Measurements from ENCODE around the gene NAGS. TPM values are rescaled to one million over a fixed set of nuclear protein-coding genes. Genes with fewer than 3 reads are reported as not detected.

NAGS gene
- total RNA-seq, 2 experiments from 2014 or later = 0.33 to 0.76 TPM

DNA sequence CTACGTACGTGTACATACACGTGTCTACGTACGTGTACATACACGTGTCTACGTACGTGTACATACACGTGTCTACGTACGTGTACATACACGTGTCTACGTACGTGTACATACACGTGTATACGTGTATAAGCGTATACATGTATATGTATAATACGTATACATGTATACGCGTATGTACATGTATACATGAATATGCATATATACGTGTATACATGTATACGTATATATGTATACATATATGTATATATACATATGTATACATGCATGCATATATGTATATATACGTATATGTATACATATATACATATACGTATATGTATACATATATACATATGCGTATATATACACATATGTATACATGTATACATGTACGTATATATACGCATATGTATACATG, 28.5 kb upstream of the NAGS start:
- DNase-seq (no peak), ATAC-seq (no peak)
- Mint-ChIP-seq H3K36me3 (no peaks in the 10 kb centered on the region), H3K27me3 (peaks cover 40% of the 10 kb centered on the region), H3K4me3 (no peak overlapping the region), H3K27ac (no peak overlapping the region), H3K4me1 (no peaks in the 10 kb centered on the region), H3K9me3 (ENCODE audit: low read depth) (no peaks in the 10 kb centered on the region)
- CTCF ChIA-PET = no interaction called here

DNA sequence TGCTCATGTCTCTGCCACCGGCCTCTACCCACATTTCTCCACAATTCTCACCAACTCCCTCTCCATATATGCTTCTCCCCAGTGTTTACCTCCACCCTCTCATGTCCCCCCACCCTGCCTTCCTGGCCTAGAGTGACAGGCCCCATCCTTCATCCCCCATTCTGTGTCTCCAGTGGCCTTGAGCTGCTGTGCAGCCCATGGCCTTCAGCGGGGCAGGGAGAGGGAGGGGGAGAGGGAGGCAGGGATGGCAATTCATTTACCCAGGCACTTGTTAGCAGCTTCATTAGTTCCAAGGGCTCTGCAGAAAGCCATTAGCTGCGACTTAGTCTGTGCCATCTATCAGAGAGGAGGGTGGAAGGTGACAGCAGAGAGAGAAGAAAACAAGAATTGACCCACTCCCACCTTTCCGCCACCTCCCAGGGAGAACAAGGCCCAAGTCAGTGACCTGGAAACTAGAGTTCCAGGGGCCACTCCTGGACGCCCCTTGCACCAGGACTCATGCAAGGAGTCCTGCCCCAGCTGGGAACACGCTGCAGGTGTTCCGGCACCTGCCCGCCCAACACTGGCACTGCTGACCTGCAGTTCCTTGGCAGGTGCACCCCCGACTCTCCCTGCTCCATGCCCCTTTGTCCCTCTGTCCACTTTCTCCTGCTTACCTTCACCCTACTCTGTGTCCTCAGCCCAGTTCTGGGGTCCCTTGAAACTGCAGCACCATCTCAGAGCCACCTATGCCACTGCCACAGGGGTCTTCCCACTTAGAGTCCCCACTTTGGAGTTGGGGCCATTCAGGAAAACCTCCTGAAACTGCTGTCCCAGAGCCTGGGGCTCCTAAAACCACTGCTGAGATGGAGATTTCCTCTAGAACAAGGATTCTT, 27.2 kb upstream of the NAGS start:
- Mint-ChIP-seq H3K27ac (no peak overlapping the region), H3K4me1 (no peaks in the 10 kb centered on the region), H3K4me3 (no peak overlapping the region), H3K9me3 (ENCODE audit: low read depth) (no peaks in the 10 kb centered on the region), H3K36me3 (no peaks in the 10 kb centered on the region), H3K27me3 (peaks cover 44% of the 10 kb centered on the region)
- ATAC-seq (no peak), DNase-seq (no peak)
- CTCF ChIA-PET = interaction anchor here (1.3 kb wide), 1 partner anchor 33 kb away, joined by 4 read pairs; no protein-coding TSS in a partner anchor

DNA sequence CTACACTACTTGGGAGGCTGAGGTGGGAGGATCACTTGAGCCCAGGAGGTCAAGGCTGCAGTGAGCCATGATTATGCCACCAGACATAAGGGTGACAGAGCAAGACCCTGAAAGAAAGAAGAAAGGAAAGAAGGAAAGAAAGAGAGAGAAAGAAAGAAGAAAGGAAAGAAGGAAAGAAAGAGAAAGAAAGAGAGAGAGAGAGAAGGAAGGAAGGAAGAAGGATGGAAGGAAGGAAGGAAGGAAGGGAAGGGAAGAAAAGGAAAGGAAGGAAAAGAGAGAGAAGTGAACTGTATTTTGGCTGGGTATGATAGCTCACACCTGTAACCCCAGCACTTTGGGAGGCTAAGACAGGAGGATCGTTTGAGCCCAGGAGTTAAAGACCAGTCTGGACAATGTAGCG, 26.3 kb upstream of the NAGS start:
- no peak for ATAC-seq
- H3K36me3 Mint-ChIP-seq = no peaks in the 10 kb centered on the region
- CTCF ChIA-PET = no interaction called here
- H3K4me1 Mint-ChIP-seq = no peaks in the 10 kb centered on the region
- no peaks in the 10 kb centered on the region for H3K9me3 Mint-ChIP-seq (ENCODE audit: low read depth)
- H3K27me3 Mint-ChIP-seq = peaks cover 52% of the 10 kb centered on the region
- H3K4me3 Mint-ChIP-seq = no peak overlapping the region
- H3K27ac Mint-ChIP-seq = no peak overlapping the region
- no peak for DNase-seq

DNA sequence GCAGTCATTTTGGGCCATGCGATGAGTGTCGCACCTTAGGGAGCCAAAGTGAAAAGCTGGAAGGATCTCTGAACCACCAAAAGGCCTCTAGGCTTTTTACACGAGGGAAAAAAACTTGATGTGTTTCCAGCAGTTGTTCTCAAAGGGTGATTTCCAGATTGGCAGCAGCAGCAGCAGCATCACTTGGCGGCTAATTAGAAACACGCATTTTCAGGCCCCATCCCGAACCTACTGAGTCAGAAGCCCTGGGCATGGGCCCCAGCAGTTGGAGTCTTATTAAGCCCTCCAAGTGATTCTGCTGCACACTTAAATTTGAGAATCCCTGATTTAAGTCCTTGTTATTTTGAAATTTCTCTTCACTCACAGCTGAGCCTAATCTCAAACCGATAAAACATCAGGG, 25.4 kb upstream of the NAGS start:
- DNase-seq (no peak), ATAC-seq (no peak)
- Mint-ChIP-seq H3K36me3 (no peaks in the 10 kb centered on the region), H3K9me3 (ENCODE audit: low read depth) (no peaks in the 10 kb centered on the region), H3K4me3 (no peak overlapping the region), H3K27me3 (peaks cover 57% of the 10 kb centered on the region), H3K4me1 (no peaks in the 10 kb centered on the region), H3K27ac (no peak overlapping the region)
- CTCF ChIA-PET = interaction anchor here (0.9 to 1.3 kb wide), 2 partner anchors 35 to 133 kb away, joined by 3 to 7 read pairs; no protein-coding TSS in a partner anchor

DNA sequence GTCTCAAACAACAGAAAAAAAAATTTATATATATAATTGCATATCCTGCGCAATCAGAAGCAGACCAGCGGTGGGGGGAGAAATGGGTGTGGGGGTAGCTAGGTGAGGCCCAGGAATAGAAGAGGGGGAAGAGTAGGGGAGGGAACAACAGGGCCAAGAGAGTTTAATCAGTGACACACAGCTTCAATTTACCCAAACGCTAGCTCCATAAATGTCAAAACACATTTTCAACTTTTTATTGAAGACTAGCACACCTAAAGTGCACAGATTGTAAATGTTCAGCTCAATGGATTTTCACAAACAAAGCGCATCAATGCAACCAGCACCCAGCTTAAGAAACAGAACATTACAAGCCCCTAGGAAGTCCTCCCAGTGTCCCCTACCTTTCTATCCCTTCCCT, 24.8 kb upstream of the NAGS start:
- CTCF ChIA-PET = interaction anchor here (0.9 to 1.3 kb wide), 2 partner anchors 36 to 133 kb away, joined by 3 to 7 read pairs; no protein-coding TSS in a partner anchor

DNA sequence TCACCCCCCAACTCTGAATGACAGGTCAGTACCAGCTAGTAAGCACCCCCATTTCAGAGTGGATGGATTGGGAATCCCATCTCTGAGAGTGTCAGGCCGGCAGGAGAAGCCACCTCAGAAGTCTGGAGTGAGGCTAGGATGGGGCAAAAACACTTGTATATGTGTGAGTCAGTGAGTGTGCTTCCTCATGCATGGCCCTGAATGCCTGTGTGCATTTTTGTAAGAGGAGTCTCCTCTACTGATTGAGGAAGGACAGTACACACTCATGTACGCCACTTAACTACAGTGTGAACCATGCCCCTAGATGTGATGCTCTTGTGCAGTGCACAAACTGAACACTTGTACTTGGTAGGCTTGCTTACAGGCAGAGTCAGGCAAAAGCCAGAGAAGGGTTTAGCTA, 22.3 kb upstream of the NAGS start:
- Mint-ChIP-seq H3K36me3 (no peaks in the 10 kb centered on the region), H3K27me3 (peaks cover 69% of the 10 kb centered on the region), H3K4me1 (peaks cover 12% of the 10 kb centered on the region), H3K9me3 (ENCODE audit: low read depth) (no peaks in the 10 kb centered on the region), H3K27ac (no peak overlapping the region), H3K4me3 (no peak overlapping the region)
- ATAC-seq (no peak), DNase-seq (no peak)
- CTCF ChIA-PET = interaction anchor here (1.0 to 2.5 kb wide), 2 partner anchors 12 to 38 kb away, joined by 3 to 14 read pairs; no protein-coding TSS in a partner anchor

More for the DNA sequence above, 24.8 kb upstream of the NAGS start:
- Mint-ChIP-seq H3K36me3 (no peaks in the 10 kb centered on the region), H3K27ac (no peak overlapping the region), H3K27me3 (peaks cover 57% of the 10 kb centered on the region), H3K4me3 (no peak overlapping the region), H3K9me3 (ENCODE audit: low read depth) (no peaks in the 10 kb centered on the region), H3K4me1 (peaks cover 2% of the 10 kb centered on the region)
- ATAC-seq = no peak
- DNase-seq = no peak

DNA sequence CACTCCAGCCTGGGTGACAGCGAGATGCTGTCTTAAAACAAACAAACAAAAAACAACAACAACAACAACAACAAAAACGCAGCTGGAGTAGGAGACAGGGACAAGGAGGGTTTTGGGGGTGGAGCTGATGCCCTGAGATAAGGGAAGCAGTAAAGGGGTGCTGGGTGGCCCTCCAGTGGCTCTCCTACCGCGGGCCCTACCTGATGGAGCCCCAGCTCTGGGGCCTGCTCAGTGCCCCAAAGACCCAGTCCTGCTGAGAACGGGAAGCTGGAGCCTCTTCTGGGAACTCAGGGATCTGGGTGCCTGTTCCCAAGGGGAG, 21.3 kb upstream of the NAGS start:
- Mint-ChIP-seq H3K27ac (no peak overlapping the region), H3K9me3 (ENCODE audit: low read depth) (no peaks in the 10 kb centered on the region)
- CTCF ChIA-PET = interaction anchor here (2.5 kb wide), 1 partner anchor 39 kb away, joined by 14 read pairs; no protein-coding TSS in a partner anchor

DNA sequence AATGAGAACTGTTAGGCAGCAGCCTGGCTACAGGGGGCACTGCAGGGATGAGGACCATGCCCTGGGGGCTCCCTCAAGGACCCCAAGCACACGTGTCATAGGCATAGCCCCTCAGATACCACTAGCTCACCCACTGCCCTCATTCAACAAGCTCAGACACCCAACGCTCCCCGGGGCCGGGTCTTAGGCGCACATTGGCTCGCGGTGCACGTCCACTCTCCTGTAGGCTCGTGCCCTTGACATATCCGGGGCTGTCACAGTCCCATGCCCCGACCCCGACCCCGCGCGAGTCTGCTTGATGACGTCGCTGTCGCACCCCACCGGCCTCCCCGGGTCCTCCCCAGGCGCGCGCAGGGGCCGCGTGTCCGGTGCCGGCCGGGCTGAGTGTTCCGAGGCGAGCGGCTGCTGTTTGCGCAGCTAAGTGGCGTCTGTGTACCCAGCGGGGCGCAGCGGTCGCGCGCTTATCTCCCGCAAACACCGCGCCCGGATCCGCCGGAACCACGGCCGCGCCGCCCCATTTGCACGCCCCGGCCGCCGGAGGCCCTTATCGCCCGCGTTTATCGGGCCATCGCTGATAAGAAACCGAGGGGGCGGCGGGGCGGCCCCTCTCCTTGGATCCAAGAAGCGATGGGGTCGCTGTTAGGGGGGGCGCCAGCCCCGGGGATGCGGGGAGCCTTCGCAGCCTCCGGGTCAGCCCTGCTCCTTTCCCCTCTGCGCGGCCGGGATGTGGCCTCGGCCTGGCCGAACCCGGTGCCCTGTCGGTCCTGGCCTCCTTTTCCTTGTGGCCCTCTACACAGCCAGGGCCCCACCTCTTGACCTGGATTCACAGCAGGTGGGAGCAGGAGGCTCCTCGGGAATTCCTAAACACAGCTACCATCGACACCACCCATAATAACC, 20.7 kb upstream of the NAGS start:
- Mint-ChIP-seq H3K4me1 (peaks cover 15% of the 10 kb centered on the region), H3K27me3 (peaks cover 67% of the 10 kb centered on the region), H3K9me3 (ENCODE audit: low read depth) (no peaks in the 10 kb centered on the region), H3K4me3 (no peak overlapping the region), H3K27ac (no peak overlapping the region), H3K36me3 (no peaks in the 10 kb centered on the region)
- CTCF ChIA-PET = interaction anchor here (2.4 to 2.5 kb wide), 2 partner anchors 10 to 40 kb away, joined by 7 to 14 read pairs; no protein-coding TSS in a partner anchor
- ATAC-seq = peak; percentile 39
- DNase-seq = no peak

More for the DNA sequence above, 21.3 kb upstream of the NAGS start:
- Mint-ChIP-seq H3K27me3 (peaks cover 70% of the 10 kb centered on the region), H3K4me1 (peaks cover 15% of the 10 kb centered on the region), H3K4me3 (no peak overlapping the region), H3K36me3 (no peaks in the 10 kb centered on the region)
- ATAC-seq (no peak), DNase-seq (no peak)

DNA sequence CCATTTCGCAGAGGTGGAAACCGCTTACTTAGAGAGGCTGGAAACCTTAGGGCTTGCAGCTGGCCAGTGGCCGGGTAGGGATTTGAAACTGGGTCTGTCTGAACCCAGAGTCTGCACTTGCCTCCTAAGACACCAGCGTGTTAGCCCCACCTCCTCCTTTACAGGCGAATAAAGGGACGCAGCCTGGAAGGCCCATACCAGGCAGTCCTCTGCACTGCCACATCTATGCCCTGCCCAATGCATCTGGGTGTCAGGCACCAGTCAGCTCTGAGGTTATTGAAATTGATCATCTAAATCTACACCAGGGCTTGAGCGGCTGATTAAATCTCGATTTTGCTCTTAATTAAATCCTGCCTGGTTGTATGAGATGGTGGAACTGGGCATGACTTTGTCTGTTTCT, 19.9 kb upstream of the NAGS start:
- Mint-ChIP-seq H3K4me1 (peaks cover 15% of the 10 kb centered on the region), H3K27ac (no peak overlapping the region), H3K36me3 (no peaks in the 10 kb centered on the region), H3K27me3 (peaks cover 68% of the 10 kb centered on the region), H3K4me3 (no peak overlapping the region), H3K9me3 (ENCODE audit: low read depth) (no peaks in the 10 kb centered on the region)
- DNase-seq (no peak), ATAC-seq (no peak)
- CTCF ChIA-PET = interaction anchor here (2.4 kb wide), 1 partner anchor 9 kb away, joined by 7 read pairs; no protein-coding TSS in a partner anchor

DNA sequence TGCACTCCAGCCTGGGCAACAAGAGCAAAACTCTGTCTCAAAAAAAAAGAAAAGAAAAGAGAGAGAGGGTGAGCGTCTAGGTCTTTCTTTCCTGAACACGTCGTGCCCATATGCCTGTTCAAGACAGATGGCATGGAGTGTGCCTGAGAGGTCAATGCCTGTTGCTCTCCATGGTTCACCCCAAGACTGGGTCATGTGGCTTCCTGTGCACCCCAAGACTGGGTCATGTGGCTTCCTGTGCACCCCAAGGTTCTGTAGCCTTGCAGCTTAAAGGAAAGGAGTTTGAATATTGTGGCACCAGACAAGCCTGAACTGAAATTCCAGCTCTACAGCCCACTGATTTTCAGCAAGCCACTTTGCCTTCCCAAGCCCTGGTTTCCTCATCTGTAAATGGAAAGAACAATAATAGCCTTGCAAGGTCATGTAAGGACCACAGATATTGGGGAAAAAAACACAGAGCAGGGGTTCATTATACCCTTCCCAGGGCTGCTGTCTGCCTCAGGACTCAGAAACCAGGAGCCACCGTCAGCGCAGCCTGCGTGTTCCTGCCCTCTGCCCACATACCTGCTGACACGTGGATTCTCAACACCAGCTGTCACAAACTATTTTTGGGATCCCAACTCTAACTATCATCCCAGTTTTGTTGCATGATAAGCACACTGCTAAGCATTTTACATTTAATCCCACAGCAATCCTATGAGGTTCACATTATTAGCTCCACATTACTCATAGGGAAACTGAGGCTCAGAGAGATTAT, 18.0 kb upstream of the NAGS start:
- no peak overlapping the region for H3K27ac Mint-ChIP-seq
- CTCF ChIA-PET = interaction anchor here (1.4 to 2.9 kb wide), 3 partner anchors 7 to 42 kb away, joined by 5 to 11 read pairs (median 7); no protein-coding TSS in a partner anchor
- H3K36me3 Mint-ChIP-seq = no peaks in the 10 kb centered on the region

DNA sequence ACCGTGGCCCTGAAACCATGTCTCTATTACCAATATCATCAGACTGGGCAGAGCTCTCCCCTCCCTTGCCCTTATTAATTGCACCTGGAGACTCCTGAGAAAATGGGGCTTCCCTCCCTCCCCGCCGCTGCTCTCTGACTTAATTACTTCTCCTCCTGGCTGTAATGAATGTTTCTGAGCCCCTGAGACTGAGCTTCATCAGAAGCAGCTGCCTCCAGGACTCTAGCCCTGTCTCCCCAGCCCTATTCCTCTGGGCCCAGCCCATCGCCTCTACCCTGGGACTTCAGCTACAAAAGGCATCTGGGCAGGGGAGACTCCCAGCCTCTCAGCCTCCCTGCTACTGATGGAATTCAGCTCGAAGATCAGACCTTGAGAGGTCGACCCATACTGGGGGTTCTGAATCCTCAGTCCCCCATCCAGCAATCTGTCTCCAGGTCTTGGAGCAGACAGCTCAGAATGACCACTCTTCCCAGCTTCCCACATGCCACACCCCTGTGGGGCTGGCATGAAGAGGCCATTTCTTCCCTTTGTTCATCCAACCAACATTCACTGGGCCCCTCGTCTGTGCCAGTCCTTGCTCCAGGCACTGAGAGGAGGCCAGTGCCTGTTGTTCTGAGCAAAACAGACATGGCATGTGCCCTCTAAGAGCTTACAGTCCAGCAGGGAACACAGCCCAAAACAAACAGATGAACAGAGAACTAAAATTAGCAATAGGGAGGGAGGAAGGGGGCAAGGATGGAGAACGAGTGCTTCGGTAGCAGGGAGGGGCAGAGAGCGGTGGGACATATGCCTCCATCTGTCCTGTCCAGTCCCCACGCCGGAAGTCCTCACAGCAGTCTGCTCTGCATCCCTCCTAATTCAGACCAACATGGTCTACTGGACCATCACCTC, 17.0 kb upstream of the NAGS start:
- no peak overlapping the region for H3K4me3 Mint-ChIP-seq
- ATAC-seq = no peak
- peaks cover 15% of the 10 kb centered on the region for H3K4me1 Mint-ChIP-seq
- H3K27ac Mint-ChIP-seq = no peak overlapping the region
- no peaks in the 10 kb centered on the region for H3K9me3 Mint-ChIP-seq (ENCODE audit: low read depth)
- CTCF ChIA-PET = interaction anchor here (1.4 to 2.9 kb wide), 2 partner anchors 20 to 43 kb away, joined by 5 to 11 read pairs; no protein-coding TSS in a partner anchor
- DNase-seq = no peak
- no peaks in the 10 kb centered on the region for H3K36me3 Mint-ChIP-seq
- peaks cover 51% of the 10 kb centered on the region for H3K27me3 Mint-ChIP-seq

More for the DNA sequence above, 18.0 kb upstream of the NAGS start:
- DNase-seq (peak; percentile 55), ATAC-seq (peak; percentile 53)
- H3K4me1 Mint-ChIP-seq = peaks cover 15% of the 10 kb centered on the region
- H3K4me3 Mint-ChIP-seq = no peak overlapping the region
- H3K9me3 Mint-ChIP-seq (ENCODE audit: low read depth) = no peaks in the 10 kb centered on the region
- H3K27me3 Mint-ChIP-seq = peaks cover 57% of the 10 kb centered on the region

DNA sequence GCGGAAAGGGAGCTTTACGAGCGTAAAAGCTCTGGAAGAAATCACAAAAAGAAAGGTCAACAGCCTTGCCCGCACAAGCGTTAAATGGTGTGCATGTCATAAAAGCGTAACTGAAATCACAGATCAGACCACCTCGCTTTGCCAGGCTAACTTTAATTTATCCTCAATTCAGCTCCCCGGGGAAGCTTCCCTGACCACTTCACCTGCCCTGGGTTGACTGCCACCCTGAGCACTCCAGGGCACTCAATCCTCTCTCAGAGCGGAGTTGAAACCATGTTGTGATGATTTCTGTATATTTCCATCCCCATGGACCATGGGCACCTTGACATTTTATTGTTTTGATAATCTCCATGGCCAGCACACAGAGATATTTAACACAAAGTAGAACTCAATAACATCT, 16.1 kb upstream of the NAGS start:
- H3K27ac Mint-ChIP-seq = no peak overlapping the region
- H3K4me3 Mint-ChIP-seq = no peak overlapping the region
- H3K4me1 Mint-ChIP-seq = peaks cover 15% of the 10 kb centered on the region
- ATAC-seq (no peak), DNase-seq (no peak)
- peaks cover 45% of the 10 kb centered on the region for H3K27me3 Mint-ChIP-seq
- no peaks in the 10 kb centered on the region for H3K36me3 Mint-ChIP-seq
- no peaks in the 10 kb centered on the region for H3K9me3 Mint-ChIP-seq (ENCODE audit: low read depth)
- CTCF ChIA-PET = interaction anchor here (2.9 kb wide), 1 partner anchor 44 kb away, joined by 11 read pairs; no protein-coding TSS in a partner anchor

All from activated CD8-positive, alpha-beta memory T cell treated with anti-CD3 and anti-CD28 coated beads, Interleukin-2, amount 10 ng/mL, durations not matched to agents 7 days and 5 days (primary cell).